ENCODE data around the gene SPTLC3. TPM values are rescaled to one million over a fixed set of nuclear protein-coding genes. Genes with fewer than 3 reads are reported as not detected.

Gene SPTLC3
- polyA plus RNA-seq, 1 of the 3 experiments (the other 2 are of a cell fraction) = 0.02 TPM

GRCh38 chr20:13140201-13140600, 131.4 kb downstream of the SPTLC3 start:
- H3F3A ChIP-seq (replicated peaks; ENCODE audit: insufficient read depth) = no peaks in the 10 kb centered on the region
- TF ChIP-seq RAD21 (IDR thresholded peaks at IDR 0.05; ENCODE audit: low read length) = no peak
- TF ChIP-seq CHD2 (IDR thresholded peaks at IDR 0.05; ENCODE audit: low read length, partially characterized antibody) = no peak
- no peak for TF ChIP-seq SIN3A (IDR thresholded peaks at IDR 0.05; ENCODE audit: borderline replicate concordance, low read depth, low read length)
- TF ChIP-seq GATA2 (CRISPR knock-in tag; IDR thresholded peaks at IDR 0.05) = no peak
- TF ChIP-seq MEF2A (IDR thresholded peaks at IDR 0.05; ENCODE audit: borderline replicate concordance, low read depth) = no peak
- TF ChIP-seq EZH2phosphoT487 (IDR thresholded peaks at IDR 0.05; ENCODE audit: borderline replicate concordance, low read depth) = no peak
- TF ChIP-seq RXRA (IDR thresholded peaks at IDR 0.05; ENCODE audit: borderline replicate concordance, low read depth) = no peak
- TF ChIP-seq, protein P1, sequence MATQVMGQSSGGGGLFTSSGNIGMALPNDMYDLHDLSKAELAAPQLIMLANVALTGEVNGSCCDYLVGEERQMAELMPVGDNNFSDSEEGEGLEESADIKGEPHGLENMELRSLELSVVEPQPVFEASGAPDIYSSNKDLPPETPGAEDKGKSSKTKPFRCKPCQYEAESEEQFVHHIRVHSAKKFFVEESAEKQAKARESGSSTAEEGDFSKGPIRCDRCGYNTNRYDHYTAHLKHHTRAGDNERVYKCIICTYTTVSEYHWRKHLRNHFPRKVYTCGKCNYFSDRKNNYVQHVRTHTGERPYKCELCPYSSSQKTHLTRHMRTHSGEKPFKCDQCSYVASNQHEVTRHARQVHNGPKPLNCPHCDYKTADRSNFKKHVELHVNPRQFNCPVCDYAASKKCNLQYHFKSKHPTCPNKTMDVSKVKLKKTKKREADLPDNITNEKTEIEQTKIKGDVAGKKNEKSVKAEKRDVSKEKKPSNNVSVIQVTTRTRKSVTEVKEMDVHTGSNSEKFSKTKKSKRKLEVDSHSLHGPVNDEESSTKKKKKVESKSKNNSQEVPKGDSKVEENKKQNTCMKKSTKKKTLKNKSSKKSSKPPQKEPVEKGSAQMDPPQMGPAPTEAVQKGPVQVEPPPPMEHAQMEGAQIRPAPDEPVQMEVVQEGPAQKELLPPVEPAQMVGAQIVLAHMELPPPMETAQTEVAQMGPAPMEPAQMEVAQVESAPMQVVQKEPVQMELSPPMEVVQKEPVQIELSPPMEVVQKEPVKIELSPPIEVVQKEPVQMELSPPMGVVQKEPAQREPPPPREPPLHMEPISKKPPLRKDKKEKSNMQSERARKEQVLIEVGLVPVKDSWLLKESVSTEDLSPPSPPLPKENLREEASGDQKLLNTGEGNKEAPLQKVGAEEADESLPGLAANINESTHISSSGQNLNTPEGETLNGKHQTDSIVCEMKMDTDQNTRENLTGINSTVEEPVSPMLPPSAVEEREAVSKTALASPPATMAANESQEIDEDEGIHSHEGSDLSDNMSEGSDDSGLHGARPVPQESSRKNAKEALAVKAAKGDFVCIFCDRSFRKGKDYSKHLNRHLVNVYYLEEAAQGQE (IDR thresholded peaks at IDR 0.05; ENCODE audit: low read depth, low read length) = no peak
- no peak for TF ChIP-seq TCF12 (IDR thresholded peaks at IDR 0.05)
- TF ChIP-seq FOXM1 (IDR thresholded peaks at IDR 0.05; ENCODE audit: low read depth) = no peak
- no peak for TF ChIP-seq RCOR1 (IDR thresholded peaks at IDR 0.05; ENCODE audit: low read length)
- TF ChIP-seq TEAD4 (IDR thresholded peaks at IDR 0.05; ENCODE audit: borderline replicate concordance, insufficient read depth) = no peak
- TF ChIP-seq FOSL2 (IDR thresholded peaks at IDR 0.05; ENCODE audit: borderline replicate concordance, low read depth) = no peak
- no peak for TF ChIP-seq JUND (IDR thresholded peaks at IDR 0.05)
- TF ChIP-seq SMC3 (IDR thresholded peaks at IDR 0.05; ENCODE audit: low read depth, low read length) = no peak
- no peak overlapping the region for H3K4me2 ChIP-seq
- 18% methylated on average over 3 of the region's 3 CpGs for WGBS (ENCODE audit: low lambda C conversion rate)
- no peak for DNase-seq
- no peaks in the 10 kb centered on the region for H3K9me2 ChIP-seq
- H3K79me2 ChIP-seq (ENCODE audit: insufficient read depth) = no peaks in the 10 kb centered on the region
- no peaks in the 10 kb centered on the region for H3K36me3 ChIP-seq (replicated peaks in 1 of 2; ENCODE audit: control insufficient read depth in 1 of 2, insufficient read depth in 2 of 2, low read length in 1 of 2)
- POLR2A ChIA-PET = no interaction called here
- no peaks in the 10 kb centered on the region for H4K20me1 ChIP-seq (ENCODE audit: insufficient read depth)
- no peaks in the 10 kb centered on the region for H3K9me3 ChIP-seq
- CTCF ChIA-PET = interaction anchor here (1.0 kb wide), 2 partner anchors 21 to 23 kb away, joined by 3 to 4 read pairs; no protein-coding TSS in a partner anchor
- H3K27me3 ChIP-seq (ENCODE audit: insufficient read depth) = no peaks in the 10 kb centered on the region
- H3K9ac ChIP-seq = no peak overlapping the region
- no peak overlapping the region for H3K27ac ChIP-seq (ENCODE audit: low read depth in 2 of 2, low read length in 1 of 2)
- H3K4me3 ChIP-seq (ENCODE audit: low read depth in 2 of 2, low read length in 1 of 2) = no peak overlapping the region
- H2AFZ ChIP-seq (ENCODE audit: low read depth) = no peak overlapping the region
- peaks cover 0 to 5% of the 10 kb centered on the region in 2 experiments; a peak in 2 of 4 replicates for H3K4me1 ChIP-seq (ENCODE audit: control insufficient read depth in 1 of 2, insufficient read depth in 2 of 2, low read depth in 1 of 2, low read length in 1 of 2)

GRCh38 chr20:13140775-13141174, 132.0 kb downstream of the SPTLC3 start:
- H3K9me3 ChIP-seq = no peaks in the 10 kb centered on the region
- no peak for DNase-seq
- ChIA-PET CTCF (interaction anchor here (0.8 to 1.0 kb wide), 5 partner anchors 18 to 632 kb away, joined by 3 to 4 read pairs (median 3); no protein-coding TSS in a partner anchor), POLR2A (no interaction called here)
- no peaks in the 10 kb centered on the region for H3K79me2 ChIP-seq (ENCODE audit: insufficient read depth)
- H3K9ac ChIP-seq = no peak overlapping the region
- 33% methylated on average over 1 of the region's 1 CpG for WGBS (ENCODE audit: low lambda C conversion rate)
- no peaks in the 10 kb centered on the region for H4K20me1 ChIP-seq (ENCODE audit: insufficient read depth)
- H3K27ac ChIP-seq (ENCODE audit: low read depth in 2 of 2, low read length in 1 of 2) = no peak overlapping the region
- no peak overlapping the region for H3K4me3 ChIP-seq (ENCODE audit: low read depth in 2 of 2, low read length in 1 of 2)
- H2AFZ ChIP-seq (ENCODE audit: low read depth) = no peak overlapping the region
- no peaks in the 10 kb centered on the region for H3F3A ChIP-seq (replicated peaks; ENCODE audit: insufficient read depth)
- no peaks in the 10 kb centered on the region for H3K9me2 ChIP-seq
- no peak overlapping the region for H3K4me2 ChIP-seq
- H3K27me3 ChIP-seq (ENCODE audit: insufficient read depth) = no peaks in the 10 kb centered on the region
- H3K36me3 ChIP-seq (replicated peaks in 1 of 2; ENCODE audit: control insufficient read depth in 1 of 2, insufficient read depth in 2 of 2, low read length in 1 of 2) = no peaks in the 10 kb centered on the region
- H3K4me1 ChIP-seq (ENCODE audit: control insufficient read depth in 1 of 2, insufficient read depth in 2 of 2, low read depth in 1 of 2, low read length in 1 of 2) = peaks cover 0 to 5% of the 10 kb centered on the region in 2 experiments; a peak in 2 of 4 replicates
- TF ChIP-seq TAF1 (IDR thresholded peaks at IDR 0.05; ENCODE audit: borderline replicate concordance, low read depth, low read length) (no peak), USF1 (IDR thresholded peaks at IDR 0.05; ENCODE audit: borderline replicate concordance, low read depth) (no peak), EP300 (IDR thresholded peaks at IDR 0.05; ENCODE audit: borderline replicate concordance in 1 of 2, low read depth in 1 of 2, low read length in 1 of 2) (no peak), TEAD4 (IDR thresholded peaks at IDR 0.05; ENCODE audit: borderline replicate concordance, insufficient read depth) (no peak), RXRA (IDR thresholded peaks at IDR 0.05; ENCODE audit: borderline replicate concordance, low read depth) (no peak), GATA2 (CRISPR knock-in tag; IDR thresholded peaks at IDR 0.05) (no peak), SMC3 (IDR thresholded peaks at IDR 0.05; ENCODE audit: low read depth, low read length) (no peak), JUND (IDR thresholded peaks at IDR 0.05) (no peak), CTCF (IDR thresholded peaks at IDR 0.05) (no peak), NRF1 (IDR thresholded peaks at IDR 0.05; ENCODE audit: low read depth, low read length) (no peak), FOXJ3 (CRISPR knock-in tag; IDR thresholded peaks at IDR 0.05) (no peak), RCOR1 (IDR thresholded peaks at IDR 0.05; ENCODE audit: low read length) (no peak), YY1 (IDR thresholded peaks at IDR 0.05; ENCODE audit: low read depth) (no peak)
- TF ChIP-seq, protein P2, sequence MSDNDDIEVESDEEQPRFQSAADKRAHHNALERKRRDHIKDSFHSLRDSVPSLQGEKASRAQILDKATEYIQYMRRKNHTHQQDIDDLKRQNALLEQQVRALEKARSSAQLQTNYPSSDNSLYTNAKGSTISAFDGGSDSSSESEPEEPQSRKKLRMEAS (IDR thresholded peaks at IDR 0.05; ENCODE audit: low read depth) = no peak

Data from SK-N-SH (cell line).